Mesodermal cell (in vitro differentiated cells): ENCODE data around the gene ADAMTS16.

Source experiments
- H3K27ac ChIP-seq: 2 replicates; pipeline ENCODE4 v1.7.0; 2013; ENCODE audit warnings: mild to moderate bottlenecking, low read depth, low read length, moderate library complexity; ENCODE audit not compliant: severe bottlenecking
- H3K36me3 ChIP-seq: 2 replicates; pipeline ENCODE4 v1.7.1; 2013; ENCODE audit warnings: mild to moderate bottlenecking, low read length, moderate library complexity; ENCODE audit not compliant: control insufficient read depth, insufficient read depth
- H3K4me1 ChIP-seq: one replicate; pipeline ENCODE4 v1.7.1; 2013; ENCODE audit warnings: mild to moderate bottlenecking, low read length; ENCODE audit not compliant: insufficient read depth, control insufficient read depth, poor library complexity, severe bottlenecking
- H3K4me3 ChIP-seq: 2 replicates; pipeline ENCODE4 v1.7.0; 2013; ENCODE audit warnings: low read length, control low read depth, mild to moderate bottlenecking; ENCODE audit not compliant: insufficient read depth, poor library complexity, severe bottlenecking; ENCODE audit errors: extremely low read depth
- H3K9me3 ChIP-seq: 2 replicates; pipeline ENCODE4 v1.7.1; 2013; ENCODE audit warnings: mild to moderate bottlenecking, low read length, moderate library complexity; ENCODE audit not compliant: control insufficient read depth
- WGBS, 2 experiments: methylation state at CpG; one replicate each; pipeline ENCODE4 v1.1.5; 2013; ENCODE audit warnings: missing lambda C conversion rate in 2 of 2; ENCODE audit not compliant: insufficient coverage in 2 of 2; 5-methylcytosine and 5-hydroxymethylcytosine counted together

Gene ADAMTS16

GRCh38 chr5:5344051-5344571 is 204.0 kb downstream of the ADAMTS16 start:
- H3K27ac ChIP-seq = no peak overlapping the region
- WGBS, 2 experiments = 73 to 89% methylated on average over 2 to 3 of the region's 4 CpGs
- H3K9me3 ChIP-seq = peaks cover 10% of the 10 kb centered on the region
- H3K4me3 ChIP-seq = no peak overlapping the region
- H3K36me3 ChIP-seq = no peaks in the 10 kb centered on the region
- peaks cover 22% of the 10 kb centered on the region for H3K4me1 ChIP-seq

DNA sequence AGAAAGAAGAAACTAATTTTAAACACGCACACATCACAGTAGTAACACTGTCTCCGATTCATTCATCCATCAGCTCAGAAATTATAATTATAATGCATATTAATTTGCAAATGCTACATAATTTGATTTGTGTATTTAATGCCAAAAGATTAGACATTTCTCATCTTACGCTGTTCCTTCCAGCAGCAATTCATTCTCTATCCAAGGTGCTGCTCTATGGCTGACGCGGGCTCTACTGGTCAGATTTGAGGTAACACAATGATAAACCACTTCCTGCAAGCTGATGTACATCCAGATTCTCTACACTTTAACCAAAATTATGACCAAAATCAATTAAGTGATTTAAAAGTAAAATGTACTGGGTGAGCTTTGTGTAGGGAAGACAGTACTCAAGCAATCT is 204.5 kb downstream of the ADAMTS16 start:
- Histone ChIP-seq H3K9me3 (peaks cover 10% of the 10 kb centered on the region), H3K27ac (no peak overlapping the region), H3K4me3 (no peak overlapping the region), H3K4me1 (peaks cover 23% of the 10 kb centered on the region), H3K36me3 (no peaks in the 10 kb centered on the region)
- WGBS, 2 experiments = 82% methylated on average over 2 of the region's 5 CpGs; no CpG with 5 or more reads in 1 of the 2 experiments

- Histone ChIP-seq H3K4me3 (no peak overlapping the region), H3K27ac (no peak overlapping the region)
- 97% methylated on average over 6 to 7 of the region's 7 CpGs for WGBS, 2 experiments
These were observed 207.3 kb downstream of the ADAMTS16 start for GRCh38 chr5:5347442-5347841.

GRCh38 chr5:5348135-5348534 is 208.0 kb downstream of the ADAMTS16 start:
- WGBS, 2 experiments = 73 to 77% methylated on average over 9 of the region's 10 CpGs
- Histone ChIP-seq H3K9me3 (peaks cover 6% of the 10 kb centered on the region), H3K36me3 (no peaks in the 10 kb centered on the region), H3K4me1 (peaks cover 29% of the 10 kb centered on the region), H3K27ac (no peak overlapping the region), H3K4me3 (no peak overlapping the region)

More at GRCh38 chr5:5347442-5347841, 207.3 kb downstream of the ADAMTS16 start:
- Histone ChIP-seq H3K4me1 (peaks cover 29% of the 10 kb centered on the region), H3K9me3 (peaks cover 6% of the 10 kb centered on the region), H3K36me3 (no peaks in the 10 kb centered on the region)

- H3K27ac ChIP-seq = no peak overlapping the region
- peaks cover 6% of the 10 kb centered on the region for H3K9me3 ChIP-seq
- H3K4me3 ChIP-seq = no peak overlapping the region
- peaks cover 29% of the 10 kb centered on the region for H3K4me1 ChIP-seq
- no peaks in the 10 kb centered on the region for H3K36me3 ChIP-seq
These were observed 208.4 kb downstream of the ADAMTS16 start for GRCh38 chr5:5348576-5348975.

DNA sequence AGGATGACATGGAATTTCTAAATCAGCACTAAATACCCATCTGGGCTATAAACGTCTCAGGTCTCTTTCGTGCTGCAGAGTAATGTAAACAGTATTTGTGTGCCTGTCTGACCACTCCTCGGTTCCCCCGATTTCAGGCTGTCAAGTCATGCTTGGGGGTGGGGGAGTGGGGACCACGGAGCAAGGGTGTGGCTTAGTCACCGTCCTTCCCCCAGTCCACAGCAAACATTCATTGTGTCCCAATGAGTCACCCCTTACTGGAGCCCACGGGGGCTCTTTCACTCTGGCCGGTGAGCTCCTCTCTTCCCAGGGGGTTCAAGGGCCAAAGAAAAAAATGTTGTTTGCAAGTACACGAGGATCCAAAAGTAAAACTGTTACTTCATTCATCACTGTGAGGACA is 210.0 kb downstream of the ADAMTS16 start:
- Histone ChIP-seq H3K9me3 (peaks cover 6% of the 10 kb centered on the region), H3K36me3 (no peaks in the 10 kb centered on the region), H3K4me1 (peaks cover 24% of the 10 kb centered on the region), H3K27ac (peak overlapping the region; percentile 37), H3K4me3 (no peak overlapping the region)
- 38 to 73% methylated on average over 1 to 6 of the region's 9 CpGs for WGBS, 2 experiments

- H3K4me3 ChIP-seq = no peak overlapping the region
- H3K9me3 ChIP-seq = peaks cover 6% of the 10 kb centered on the region
- no peaks in the 10 kb centered on the region for H3K36me3 ChIP-seq
- H3K4me1 ChIP-seq = peaks cover 24% of the 10 kb centered on the region
- peak overlapping the region; percentile 26 for H3K27ac ChIP-seq
- WGBS, 2 experiments = 87 to 91% methylated on average over 11 to 12 of the region's 14 CpGs
These were observed 211.3 kb downstream of the ADAMTS16 start for GRCh38 chr5:5351288-5351979.

DNA sequence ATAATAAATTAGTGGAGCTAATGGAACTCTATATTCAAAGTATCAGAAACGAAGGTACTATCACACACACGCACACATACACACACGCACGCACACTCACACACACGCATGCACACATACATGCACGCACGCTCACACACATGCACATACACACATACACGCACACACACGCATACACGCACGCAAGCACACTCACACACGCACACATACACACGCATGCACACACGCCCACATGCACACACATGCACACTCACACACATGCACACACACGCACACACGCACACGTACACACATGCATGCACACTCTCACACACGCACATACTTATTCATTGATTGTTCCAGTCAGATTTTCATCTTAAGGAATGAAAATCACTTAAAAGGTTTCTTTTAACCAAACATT is 212.5 kb downstream of the ADAMTS16 start:
- peaks cover 24% of the 10 kb centered on the region for H3K4me1 ChIP-seq
- H3K4me3 ChIP-seq = no peak overlapping the region
- peaks cover under 1% of the 10 kb centered on the region for H3K9me3 ChIP-seq
- WGBS, 2 experiments = 92 to 96% methylated on average over 16 to 18 of the region's 18 CpGs
- H3K36me3 ChIP-seq = no peaks in the 10 kb centered on the region
- H3K27ac ChIP-seq = no peak overlapping the region

DNA sequence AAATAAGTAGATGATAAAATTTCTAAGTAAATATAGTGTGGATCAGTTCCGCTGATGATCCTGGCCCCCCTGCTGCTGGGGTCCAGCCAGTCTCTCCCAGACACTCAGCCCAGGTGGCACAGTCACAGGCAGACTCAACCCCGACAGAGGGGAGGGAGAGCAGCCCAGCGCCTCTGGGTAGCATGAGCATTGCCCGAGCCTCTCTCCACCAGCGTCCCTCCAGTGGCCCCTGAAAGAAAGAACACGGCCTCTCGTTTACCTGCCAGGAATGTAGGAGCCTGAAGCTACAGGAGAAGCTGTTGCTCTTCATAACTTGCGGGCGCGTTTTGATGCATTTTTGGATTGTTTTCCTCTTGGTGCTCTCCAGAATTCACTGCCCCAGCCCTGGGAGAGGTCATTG is 213.6 kb downstream of the ADAMTS16 start:
- Histone ChIP-seq H3K36me3 (no peaks in the 10 kb centered on the region), H3K4me3 (no peak overlapping the region), H3K27ac (no peak overlapping the region), H3K9me3 (no peaks in the 10 kb centered on the region), H3K4me1 (peaks cover 17% of the 10 kb centered on the region)
- 71 to 77% methylated on average over 7 to 10 of the region's 10 CpGs for WGBS, 2 experiments

DNA sequence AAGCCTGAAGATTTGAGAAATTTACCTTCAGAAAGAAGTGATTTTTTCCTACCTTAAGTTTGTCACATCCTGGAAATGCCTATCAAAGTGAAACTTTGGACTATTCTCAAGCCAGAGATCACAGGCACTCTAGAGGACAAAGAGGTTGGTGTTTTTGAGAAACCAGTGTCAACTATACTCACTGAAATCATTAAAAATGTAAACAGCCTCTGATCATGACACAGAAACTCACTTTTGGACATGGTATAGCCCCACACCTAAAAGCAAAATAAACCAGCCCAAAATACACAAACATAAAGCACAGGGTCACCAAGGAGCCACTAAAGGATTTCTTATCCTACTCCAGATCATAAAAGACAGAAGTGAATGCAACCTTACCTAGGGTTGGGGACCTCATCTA is 216.6 kb downstream of the ADAMTS16 start:
- Histone ChIP-seq H3K4me3 (no peak overlapping the region), H3K36me3 (no peaks in the 10 kb centered on the region), H3K9me3 (no peaks in the 10 kb centered on the region), H3K4me1 (no peaks in the 10 kb centered on the region), H3K27ac (no peak overlapping the region)

DNA sequence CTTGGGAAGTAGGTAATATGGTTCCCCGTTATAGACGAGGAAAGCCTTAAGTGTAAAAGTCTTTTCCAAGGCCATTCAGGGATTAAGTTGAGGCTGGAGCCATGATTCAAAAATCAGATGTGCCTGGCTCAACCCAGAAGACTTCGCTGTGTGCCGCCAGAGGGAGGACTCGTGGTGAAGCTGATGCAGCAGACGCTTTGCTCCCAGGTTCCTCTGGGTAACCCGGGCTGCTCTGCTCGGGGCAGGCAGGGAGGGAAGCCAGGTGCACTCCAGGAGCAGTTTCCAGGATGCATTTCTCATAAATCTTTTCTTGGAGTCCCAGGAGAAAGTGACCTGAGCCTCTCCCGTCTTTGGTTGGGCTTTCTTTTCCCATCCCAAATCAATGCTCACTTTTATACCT is 219.5 kb downstream of the ADAMTS16 start:
- 88 to 98% methylated on average over 9 of the region's 9 CpGs for WGBS, 2 experiments
- Histone ChIP-seq H3K4me1 (peaks cover 6% of the 10 kb centered on the region), H3K36me3 (no peaks in the 10 kb centered on the region), H3K9me3 (no peaks in the 10 kb centered on the region), H3K4me3 (no peak overlapping the region), H3K27ac (no peak overlapping the region)
